Suprapubic skin (tissue), 3 donors: Measurements from ENCODE around the gene MAP1A.

Experiments
- POLR2AphosphoS5 ChIP-seq, 3 donors: sonication (generic); formaldehyde crosslinking; IDR thresholded peaks; one replicate each; pipeline ENCODE4 v1.6.1; 2017; ENCODE audit warnings: antibody characterized with exemption in 3 of 3
- TF ChIP-seq, protein P1 (sequence below), 2 donors: fragments of 200-600 bp in 1 of 2; fragments of 450-650 bp in 1 of 2; sonication (generic) in 1 of 2; IDR thresholded peaks; one replicate each; pipeline ENCODE4 v1.5.1; 2016 to 2019; ENCODE audit warnings: antibody characterized with exemption in 2 of 2, mild to moderate bottlenecking in 1 of 2, moderate library complexity in 1 of 2

GRCh38 chr15:43531018-43531670 lies 13.7 kb downstream of the MAP1A start:
- TF ChIP-seq, protein P1, sequence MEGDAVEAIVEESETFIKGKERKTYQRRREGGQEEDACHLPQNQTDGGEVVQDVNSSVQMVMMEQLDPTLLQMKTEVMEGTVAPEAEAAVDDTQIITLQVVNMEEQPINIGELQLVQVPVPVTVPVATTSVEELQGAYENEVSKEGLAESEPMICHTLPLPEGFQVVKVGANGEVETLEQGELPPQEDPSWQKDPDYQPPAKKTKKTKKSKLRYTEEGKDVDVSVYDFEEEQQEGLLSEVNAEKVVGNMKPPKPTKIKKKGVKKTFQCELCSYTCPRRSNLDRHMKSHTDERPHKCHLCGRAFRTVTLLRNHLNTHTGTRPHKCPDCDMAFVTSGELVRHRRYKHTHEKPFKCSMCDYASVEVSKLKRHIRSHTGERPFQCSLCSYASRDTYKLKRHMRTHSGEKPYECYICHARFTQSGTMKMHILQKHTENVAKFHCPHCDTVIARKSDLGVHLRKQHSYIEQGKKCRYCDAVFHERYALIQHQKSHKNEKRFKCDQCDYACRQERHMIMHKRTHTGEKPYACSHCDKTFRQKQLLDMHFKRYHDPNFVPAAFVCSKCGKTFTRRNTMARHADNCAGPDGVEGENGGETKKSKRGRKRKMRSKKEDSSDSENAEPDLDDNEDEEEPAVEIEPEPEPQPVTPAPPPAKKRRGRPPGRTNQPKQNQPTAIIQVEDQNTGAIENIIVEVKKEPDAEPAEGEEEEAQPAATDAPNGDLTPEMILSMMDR (IDR thresholded peaks at IDR 0.05), result no peak
- TF ChIP-seq POLR2AphosphoS5 (IDR thresholded peaks at IDR 0.05), result no peak
